GM19463 (cell line): ENCODE results near the gene C17orf50.

Experiments used
- ATAC-seq: cut with Tn5 transposase; IDR thresholded peaks from one replicate; pipeline ENCODE4 v1.9.1; 2021; ENCODE audit warnings: mild to moderate bottlenecking, moderate library complexity; ENCODE audit not compliant: unreplicated experiment

The C17orf50 gene

DNA sequence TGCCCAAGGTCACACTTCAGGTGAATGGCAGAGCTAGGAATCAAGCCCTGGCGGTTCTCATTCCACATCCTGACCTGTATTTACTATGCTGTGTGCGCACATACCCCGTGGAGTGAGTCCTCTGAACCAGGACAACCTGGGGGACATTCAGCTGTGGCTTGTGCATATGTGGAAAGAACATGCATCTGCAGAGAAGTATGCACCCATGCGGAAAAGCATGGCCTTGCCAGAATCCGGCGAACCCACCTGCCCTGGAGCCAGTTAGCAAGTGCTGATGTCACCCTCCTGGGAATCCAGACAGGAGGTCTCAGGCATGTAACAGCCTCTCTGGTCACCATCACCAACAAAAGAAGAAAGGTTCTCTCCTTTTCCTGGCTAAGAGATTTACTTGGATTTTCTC, 27.3 kb upstream of the C17orf50 start:
- no peak for ATAC-seq

DNA sequence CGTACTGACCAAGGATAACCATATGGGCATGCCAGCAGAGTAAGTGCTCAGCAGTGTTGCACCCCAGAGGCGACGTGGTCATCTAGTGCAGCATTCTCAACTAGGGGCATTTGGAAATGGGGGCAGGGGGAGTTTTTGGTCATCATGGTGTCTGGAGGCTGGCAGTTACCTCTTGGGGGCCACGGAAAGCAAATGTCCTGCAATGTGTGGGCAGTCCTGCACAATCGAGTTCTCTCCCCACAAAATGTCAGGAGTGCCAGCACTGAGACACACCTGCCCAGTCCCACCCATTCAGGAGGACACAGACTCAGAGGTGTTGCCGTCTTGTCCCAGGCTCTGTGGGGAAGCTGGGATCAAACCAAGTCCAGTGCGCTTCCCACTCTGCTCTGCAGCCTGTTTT, 26.3 kb upstream of the C17orf50 start:
- no peak for ATAC-seq

DNA sequence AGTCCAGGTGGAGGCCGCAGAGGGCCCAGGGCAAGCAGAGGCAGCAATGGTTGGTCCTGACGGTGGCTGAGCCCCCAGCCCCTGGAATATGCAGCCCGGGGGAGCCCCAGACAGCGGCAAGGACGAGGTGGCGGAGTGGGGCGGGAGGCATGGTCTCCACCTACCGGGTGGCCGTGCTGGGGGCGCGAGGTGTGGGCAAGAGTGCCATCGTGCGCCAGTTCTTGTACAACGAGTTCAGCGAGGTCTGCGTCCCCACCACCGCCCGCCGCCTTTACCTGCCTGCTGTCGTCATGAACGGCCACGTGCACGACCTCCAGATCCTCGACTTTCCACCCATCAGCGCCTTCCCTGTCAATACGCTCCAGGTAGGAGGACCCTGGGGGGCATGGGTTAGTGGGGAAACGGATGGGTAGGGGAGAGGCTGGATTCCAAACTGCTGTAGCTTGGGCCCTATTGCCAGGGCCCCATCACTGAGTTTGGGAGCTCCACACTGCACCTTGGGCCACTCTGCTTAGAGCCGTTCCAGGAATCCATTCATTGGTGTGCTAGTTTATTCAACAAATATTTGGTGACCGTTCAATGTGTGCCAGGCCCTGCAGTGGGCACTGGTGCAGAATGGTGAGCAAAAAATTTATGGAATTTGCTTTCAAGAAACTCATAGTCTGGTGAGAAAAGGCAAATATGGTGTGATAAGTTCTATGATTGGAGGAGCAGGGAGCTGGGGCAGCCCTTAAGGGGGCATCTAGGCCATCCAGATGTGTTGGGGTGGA, 25.5 kb upstream of the C17orf50 start:
- no peak for ATAC-seq

DNA sequence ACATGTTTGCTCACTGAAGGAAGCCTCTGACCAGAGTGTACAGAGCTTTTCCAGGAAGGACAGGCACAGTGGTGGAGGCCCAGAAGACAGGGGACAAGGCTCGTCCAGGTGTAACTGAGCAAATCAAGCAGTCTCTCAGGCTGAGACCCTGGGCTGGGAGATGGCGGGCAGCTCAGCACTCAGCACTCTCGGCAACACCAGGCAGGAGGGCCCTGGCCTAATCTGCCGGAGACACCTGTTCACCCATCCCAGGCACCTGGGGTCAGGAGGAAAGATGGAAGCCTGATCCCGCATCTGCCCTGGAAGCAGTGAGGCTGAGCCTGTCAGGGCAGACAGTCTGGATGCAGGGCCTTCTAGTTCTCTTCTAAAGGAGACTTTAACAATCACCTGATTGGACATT, 24.5 kb upstream of the C17orf50 start:
- no peak for ATAC-seq

DNA sequence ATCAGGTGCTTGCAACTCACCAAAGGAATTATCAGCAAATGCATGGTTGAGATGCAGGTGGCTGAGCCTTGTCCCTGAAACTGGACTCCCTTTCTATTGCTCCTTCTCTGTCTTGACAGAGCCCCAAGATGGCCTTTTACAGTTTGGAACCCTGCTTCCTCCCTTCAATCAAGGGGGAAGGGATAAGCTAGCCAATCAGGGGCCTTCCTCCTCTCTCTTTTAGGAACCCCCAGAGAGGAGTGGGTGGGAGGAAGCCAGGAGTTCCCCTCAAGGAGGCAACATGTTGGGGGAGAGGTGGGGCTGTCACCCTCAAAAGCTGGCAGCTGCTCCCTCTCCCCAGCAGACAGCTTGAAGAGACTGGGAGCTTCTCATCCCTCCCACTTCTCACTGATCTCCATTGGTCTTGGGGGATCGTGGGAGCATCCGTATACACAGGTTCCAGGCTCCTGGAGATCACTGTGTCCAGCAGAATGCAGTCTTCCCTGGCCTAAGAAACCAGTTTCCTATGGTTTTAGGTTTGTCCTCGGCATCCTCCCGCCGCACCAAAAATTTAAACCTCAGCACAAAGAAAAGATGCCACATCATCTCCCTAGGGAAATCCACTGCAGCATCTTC, 22.1 kb upstream of the C17orf50 start:
- ATAC-seq, result no peak

DNA sequence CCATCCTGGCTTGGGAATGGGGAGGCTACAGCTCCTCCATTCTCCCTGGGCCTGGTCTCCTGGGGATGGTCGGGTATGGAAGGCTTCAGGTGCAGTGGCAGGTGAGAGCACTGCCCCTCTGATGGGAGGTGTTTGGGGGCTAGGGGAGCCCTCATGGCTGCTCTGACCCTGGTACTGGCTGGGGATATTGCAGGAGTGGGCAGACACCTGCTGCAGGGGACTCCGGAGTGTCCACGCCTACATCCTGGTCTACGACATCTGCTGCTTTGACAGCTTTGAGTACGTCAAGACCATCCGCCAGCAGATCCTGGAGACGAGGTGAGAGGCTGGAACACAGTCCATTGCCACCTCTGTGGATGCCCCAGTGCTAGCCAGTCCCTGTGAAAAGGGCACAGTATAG, 20.5 kb upstream of the C17orf50 start:
- no peak for ATAC-seq

DNA sequence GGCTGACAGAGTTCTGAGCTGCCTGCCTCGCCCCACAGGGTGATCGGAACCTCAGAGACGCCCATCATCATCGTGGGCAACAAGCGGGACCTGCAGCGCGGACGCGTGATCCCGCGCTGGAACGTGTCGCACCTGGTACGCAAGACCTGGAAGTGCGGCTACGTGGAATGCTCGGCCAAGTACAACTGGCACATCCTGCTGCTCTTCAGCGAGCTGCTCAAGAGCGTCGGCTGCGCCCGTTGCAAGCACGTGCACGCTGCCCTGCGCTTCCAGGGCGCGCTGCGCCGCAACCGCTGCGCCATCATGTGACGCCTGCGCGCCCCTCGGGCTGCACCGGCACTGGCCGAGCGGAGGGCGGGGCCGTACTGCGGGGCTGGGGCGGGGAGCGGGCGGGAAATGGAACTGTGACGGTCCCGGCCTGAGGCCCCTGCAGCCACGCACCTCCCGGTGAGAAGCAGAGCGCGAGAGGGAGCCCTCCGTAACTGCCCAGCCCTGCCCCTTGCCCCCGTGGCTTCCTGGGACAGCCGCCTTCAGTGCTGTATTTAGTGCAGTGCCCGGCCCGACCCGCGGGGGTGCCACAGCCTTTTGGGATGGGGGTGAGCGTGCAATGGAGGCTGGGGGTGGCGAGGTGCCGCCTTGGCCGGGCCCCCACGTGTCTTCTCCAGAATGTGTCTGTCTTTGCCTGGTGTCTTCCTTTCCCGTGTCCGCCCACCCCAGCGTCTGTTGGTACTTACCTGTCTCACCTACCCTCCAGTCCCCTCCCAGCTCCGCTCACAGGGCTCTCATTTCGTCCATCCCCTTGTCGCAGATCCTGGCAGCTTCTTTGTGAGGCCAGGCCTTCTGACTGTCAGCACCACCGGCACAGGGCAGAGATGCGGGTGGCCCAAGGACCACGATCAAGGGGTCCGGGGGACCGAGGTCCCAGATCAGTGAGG, 19.4 kb upstream of the C17orf50 start:
- no peak for ATAC-seq

DNA sequence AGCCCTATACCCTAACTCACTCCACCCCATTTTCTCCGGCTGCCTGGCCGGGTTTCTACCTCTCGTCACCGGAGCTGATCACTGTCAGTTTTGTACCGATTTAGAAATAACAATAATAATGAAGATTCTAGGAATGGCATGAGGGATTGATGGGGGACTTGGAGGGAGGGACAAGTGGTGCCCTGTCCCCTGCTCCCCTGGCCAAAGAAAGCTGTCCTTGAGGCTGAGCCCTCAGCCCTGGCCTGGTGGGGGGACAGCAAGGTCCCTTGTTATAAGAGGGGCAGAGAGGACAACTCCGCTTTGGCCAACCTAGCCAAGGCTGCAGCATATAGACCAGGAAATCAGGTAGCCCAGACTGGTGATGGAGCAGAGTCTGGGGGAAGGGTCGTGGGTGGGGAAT, 18.2 kb upstream of the C17orf50 start:
- ATAC-seq, result no peak

DNA sequence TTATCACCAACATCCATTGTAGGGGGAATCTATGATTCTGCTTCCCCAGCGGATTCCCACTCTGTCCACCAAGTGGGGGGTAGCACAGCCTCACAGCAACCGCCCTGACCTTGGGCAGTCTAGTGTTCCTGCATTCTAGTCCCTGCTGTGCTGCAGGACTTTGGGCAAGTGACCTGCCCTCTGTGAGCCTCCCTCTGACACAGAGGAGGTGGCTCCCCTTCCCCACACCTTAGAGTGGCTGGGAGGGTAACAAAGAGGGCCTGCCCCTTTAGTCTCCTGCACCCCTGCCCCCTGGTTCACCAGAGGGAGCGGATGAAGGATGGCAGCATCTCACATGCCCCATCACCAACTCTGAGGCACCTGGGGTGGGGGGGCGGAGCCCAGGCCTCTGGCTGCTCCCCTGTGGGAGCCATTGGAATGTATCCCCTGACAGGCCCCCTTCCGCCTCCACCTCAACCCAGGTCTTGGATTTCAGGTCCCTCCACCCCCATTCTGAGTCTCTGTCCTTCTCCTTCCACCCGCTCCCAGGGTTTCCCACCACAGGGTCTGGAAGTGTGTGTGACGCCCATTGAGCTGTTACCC, 17.7 kb upstream of the C17orf50 start:
- no peak for ATAC-seq

DNA sequence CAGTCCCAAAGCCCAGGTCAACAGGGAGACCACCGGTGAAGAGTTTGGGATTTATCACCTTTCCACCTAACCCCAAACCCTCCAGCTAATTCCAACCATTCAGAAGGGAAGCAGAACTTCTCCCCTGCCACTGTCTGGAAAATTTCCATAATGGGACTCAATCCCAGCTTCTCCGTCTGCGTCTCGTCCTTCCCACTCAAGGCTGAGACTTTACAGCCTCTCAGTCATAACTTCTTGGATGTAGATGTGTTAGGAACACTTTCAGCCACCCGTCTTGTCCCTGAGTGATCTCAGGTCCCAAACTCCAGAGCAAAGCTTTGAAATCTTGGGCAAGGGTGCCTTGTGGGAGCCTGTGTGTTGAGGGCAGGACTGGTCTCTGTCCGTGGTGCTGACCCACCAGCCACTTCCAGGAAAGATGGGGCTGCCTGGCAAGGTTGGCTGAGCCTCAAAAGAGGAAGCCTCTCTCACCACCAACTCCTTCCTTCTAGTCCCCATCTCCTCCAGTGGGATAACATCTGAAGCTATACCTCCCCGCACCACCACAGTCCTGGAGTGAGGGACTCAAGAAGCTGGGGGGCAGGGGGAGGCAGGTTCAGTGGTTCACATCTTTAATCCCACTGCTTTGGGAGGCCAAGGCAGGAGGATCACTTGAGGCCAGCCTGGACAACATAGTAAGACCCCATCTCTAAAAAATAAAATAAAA, 16.9 kb upstream of the C17orf50 start:
- ATAC-seq, result no peak

DNA sequence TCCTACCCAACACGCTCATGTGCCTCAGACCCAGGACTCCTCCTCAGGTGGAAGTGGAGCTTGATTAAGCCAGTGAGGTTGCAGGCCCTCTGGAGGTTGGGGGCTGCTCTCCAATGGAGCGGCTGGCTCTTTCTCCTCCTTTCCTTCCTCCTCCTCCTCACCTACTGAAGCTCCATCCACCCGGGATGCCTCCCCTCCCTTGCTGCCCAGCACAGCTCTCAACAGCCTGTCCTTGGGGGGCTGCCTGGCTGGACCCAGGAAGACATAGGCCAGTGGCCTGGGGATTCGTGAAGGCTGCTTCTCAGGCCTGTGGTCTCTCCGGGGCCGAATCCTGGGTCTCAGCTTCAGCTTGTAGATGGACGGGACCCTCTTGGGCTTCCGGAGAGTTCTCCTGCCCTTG, 15.9 kb upstream of the C17orf50 start:
- ATAC-seq, result no peak

DNA sequence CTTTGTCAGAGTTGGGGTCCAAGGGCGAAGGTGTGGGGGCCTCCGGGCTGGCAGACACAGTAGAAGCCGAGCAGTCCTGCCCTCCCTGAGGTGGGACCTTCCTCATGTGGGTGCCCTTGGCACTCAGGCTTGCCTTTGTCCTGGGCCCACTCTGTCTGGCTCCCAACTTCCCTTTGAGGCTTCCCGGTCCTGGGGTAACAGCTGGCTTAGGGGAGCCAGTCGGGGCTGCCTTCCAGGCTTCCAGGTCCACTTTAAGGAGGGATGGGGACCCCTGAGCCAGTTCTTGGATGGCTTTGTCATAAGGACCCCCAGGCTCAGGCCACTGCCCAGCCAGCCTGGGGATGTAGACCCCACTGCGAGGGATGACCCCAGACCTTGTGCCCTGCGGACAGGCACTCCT, 15.4 kb upstream of the C17orf50 start:
- ATAC-seq, result no peak

DNA sequence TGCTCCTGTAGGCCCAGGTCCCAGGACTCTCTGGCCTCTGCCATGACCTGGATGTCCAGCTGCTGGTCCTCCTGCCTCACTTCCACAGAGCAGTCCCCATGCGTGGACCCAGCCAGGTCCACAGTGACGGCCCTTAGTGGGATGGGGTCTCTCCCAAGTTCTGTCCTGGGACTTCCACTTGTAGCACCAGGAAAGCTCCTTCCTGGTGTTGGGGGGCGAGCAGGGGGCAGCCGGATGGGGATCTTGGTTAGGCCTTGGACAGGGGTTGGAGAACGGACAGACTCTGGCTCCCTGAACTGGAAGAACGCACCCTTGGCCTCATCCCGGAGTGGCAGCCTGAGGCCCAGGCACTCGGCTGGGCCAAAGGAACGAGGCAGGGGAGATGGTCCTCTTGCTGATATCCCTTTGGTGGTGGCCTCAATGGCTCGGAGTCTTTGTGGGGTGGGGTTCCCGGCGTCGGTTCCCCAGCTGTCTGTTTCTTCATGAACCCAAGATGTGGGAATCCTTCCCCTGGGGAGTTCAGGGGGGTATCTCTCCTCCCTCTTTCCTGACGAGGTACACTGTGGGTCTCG, 14.9 kb upstream of the C17orf50 start:
- no peak for ATAC-seq

DNA sequence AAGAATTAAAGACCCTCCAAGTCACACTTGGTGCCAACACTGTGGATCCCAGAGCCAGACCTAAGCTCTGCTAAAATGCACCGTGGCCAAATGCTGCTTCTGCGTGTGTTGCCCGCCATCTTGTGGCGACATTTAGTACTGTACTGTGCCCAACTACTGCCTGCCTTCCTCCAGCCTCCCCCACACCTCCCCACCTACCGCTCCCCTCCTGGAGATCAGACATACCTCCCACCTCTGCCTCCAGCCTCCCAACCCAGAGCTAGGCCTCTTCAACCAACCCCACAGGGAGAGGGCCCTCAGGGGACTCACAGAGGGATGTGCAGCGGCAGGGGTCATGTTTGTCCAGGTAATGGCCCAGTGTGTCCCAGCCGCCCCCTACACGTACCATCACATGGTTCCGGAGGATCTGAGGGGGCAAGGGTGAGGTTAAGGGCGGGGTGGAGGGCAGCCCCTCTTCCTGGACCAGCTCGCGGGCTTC, 13.1 kb upstream of the C17orf50 start:
- ATAC-seq, result no peak

DNA sequence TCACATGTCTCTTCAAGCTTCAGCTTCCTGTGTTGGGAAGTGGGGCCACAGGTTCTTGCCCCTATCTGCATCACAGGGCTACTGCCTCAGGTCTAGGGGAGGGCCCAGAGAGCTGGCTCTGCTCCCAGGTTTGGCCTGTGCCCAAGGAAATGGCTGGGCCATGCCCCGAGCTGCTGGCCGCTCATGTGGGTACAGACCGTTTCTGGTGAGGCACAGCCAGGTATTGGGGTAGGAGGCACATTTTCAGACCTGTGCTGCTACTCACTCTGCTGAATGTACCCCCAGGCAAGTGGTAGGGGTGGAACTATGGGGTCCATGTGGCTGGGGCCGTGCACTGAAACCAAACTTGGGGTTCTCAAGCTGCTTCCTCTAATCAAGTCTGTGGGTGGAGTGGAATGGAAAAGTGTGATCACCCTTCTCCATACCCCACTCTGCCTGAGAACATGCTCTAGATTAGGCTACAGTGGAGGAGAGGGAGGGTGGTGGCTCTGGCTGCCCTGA, 12.3 kb upstream of the C17orf50 start:
- no peak for ATAC-seq

DNA sequence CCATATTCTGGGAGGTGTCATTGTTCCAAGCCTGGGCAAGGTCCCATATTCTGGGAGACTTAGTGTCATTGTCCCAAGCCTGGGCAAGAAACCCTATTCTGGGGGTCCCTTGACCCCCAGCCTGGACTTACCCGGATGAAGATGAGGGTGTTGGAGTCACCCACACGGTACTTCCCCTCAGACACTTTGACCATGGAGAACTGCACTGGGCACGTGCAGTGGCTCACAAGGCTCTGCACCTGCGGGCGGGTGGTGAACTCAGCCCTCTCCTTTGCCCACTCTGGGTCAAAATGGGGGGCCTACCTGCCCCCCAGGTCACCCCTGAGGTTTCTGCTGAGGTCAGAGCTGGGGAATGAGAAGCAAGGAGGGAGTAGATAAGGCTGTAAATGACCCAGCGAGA, 11.7 kb upstream of the C17orf50 start:
- ATAC-seq, result no peak

DNA sequence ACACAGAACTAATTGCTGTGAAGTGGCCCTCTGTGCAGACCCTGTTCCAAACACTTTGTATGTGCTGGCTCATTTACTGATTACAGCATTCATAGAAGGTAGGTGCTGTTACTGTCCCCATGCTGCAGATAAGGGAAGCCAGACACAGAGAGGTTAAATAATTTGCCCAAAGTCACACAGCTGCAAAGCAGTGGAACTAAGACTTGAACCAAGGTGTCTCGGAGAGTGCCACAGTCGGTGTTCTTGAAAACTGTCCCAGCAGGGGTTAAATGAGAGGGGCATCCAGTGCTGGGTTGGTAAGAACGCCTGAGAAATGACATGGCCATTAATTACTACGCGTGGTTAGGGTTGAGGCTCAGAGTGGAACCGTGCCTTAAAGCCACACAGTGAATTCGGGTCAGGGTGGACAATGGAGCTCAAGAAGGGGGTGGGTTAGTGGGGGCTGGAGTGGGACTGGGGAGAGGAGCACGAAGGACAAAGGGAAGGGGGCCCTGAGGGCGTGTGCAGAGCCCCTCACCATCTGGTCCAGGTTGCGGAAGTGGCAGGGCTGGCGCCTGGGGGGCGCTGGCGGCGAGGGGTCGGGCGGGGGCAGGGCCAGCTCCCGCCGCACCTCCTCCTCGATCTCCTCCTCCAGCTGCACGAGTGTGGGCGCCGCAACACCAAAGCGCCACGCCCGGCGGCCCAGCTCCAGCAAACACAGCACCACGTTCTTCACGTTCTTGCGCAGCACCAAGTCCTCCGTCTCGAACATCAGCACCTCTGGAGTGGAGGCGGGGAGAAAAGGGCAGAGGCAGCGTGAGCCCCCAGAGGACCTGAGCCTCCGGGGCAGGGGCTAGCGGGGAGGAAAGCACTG, 10.9 kb upstream of the C17orf50 start:
- ATAC-seq, result no peak

DNA sequence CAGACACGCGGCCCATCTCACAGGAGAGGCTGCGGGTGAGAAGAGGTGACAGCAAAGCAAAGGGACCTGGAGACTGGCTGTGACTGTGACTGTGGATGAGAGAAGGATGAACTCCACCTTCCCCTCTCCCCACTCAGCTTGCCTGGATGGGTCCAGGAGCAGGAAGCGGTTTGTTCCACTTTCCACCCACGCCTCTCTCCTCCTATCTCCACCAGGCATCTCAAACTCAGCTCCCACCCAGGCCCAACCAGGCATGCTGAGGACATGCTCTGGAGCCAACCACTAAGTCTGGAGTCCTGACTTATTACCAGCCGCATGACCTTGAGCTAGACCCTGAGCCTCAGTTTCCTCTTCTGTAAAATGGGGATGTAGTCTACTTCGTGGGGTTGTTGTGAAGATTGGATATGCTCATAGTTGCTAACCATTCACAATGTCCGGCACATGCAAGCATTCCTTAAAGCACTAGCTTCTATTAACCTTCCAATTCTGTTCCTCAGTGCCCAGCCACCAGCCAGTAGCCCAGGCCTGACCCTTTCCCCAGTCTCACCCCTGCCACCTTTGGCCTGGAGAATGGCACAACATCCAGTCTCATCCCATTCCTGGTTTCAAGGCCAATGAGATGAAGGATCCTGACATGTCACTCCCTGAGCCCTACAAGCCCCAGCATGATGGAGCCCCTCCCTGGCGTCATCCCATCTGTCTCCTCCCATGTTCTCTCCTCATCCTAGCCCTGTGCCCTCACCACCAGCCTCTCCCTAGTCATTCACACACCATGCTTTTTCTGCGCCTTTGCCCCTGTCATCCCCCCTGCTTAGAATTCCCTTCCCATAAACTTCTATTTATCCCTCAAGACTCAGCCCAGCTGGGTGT, 9.9 kb upstream of the C17orf50 start:
- no peak for ATAC-seq
